Spleen (tissue), 11 donors: ENCODE results near the gene RBBP6. TPM values are rescaled to one million over a fixed set of nuclear protein-coding genes. Genes with fewer than 3 reads are reported as not detected.
A peak's percentile ranks its signal among the peaks of the same experiment; 100 is the strongest.

Source experiments
- DNase-seq: peaks from one replicate; pipeline ENCODE4 v3.0.0-alpha.2; 2020
- H3K27ac ChIP-seq, 8 donors: fragments of 200-600 bp; sonication (generic) in 7 of 8; 1 replicate in 4 of 8; 2 replicates in 4 of 8; pipeline versions ENCODE4 v1.5.0 to v1.8.0; 2016 to 2021; ENCODE audit warnings: inconsistent platforms in 4 of 8, mild to moderate bottlenecking in 4 of 8, moderate library complexity in 1 of 8
- H3K27me3 ChIP-seq, 7 donors: fragments of 200-600 bp; sonication (generic) in 6 of 7; replicated peaks in 1 of 7; 1 replicate in 4 of 7; 2 replicates in 3 of 7; pipeline versions ENCODE4 v1.5.0 to v1.8.0; 2016 to 2021; ENCODE audit warnings: inconsistent platforms in 3 of 7, mild to moderate bottlenecking in 1 of 7
- H3K36me3 ChIP-seq, 6 donors: fragments of 200-600 bp; sonication (generic) in 5 of 6; 1 replicate in 4 of 6; 2 replicates in 2 of 6; pipeline versions ENCODE4 v1.5.0 to v1.8.0; 2016 to 2021; ENCODE audit warnings: inconsistent platforms in 2 of 6
- H3K4me1 ChIP-seq, 6 donors: fragments of 200-600 bp; sonication (generic) in 5 of 6; 1 replicate in 3 of 6; 2 replicates in 3 of 6; pipeline versions ENCODE4 v1.5.0 to v1.8.0; 2016 to 2021; ENCODE audit warnings: inconsistent platforms in 3 of 6
- H3K4me3 ChIP-seq, 8 donors: fragments of 200-600 bp; sonication (generic) in 7 of 8; 1 replicate in 4 of 8; 2 replicates in 4 of 8; pipeline versions ENCODE4 v1.5.0 to v1.8.0; 2016 to 2021; ENCODE audit warnings: inconsistent platforms in 4 of 8, mild to moderate bottlenecking in 4 of 8, moderate library complexity in 2 of 8
- H3K9me3 ChIP-seq, 8 donors: fragments of 200-600 bp; sonication (generic) in 7 of 8; 1 replicate in 4 of 8; 2 replicates in 4 of 8; pipeline versions ENCODE4 v1.5.0 to v1.8.0; 2016 to 2021; ENCODE audit warnings: inconsistent platforms in 4 of 8
- CTCF ChIP-seq, 11 experiments: fragments of 200-600 bp in 7 of 11; fragments of 450-650 bp in 4 of 11; sonication (generic) in 4 of 11; IDR thresholded peaks in 8 of 11; conservative IDR thresholded peaks in 3 of 11; 1 replicate in 7 of 11; 2 replicates in 4 of 11; pipeline versions ENCODE4 v1.4.0 to v1.8.0; 2016 to 2021; ENCODE audit warnings: antibody characterized with exemption in 11 of 11, inconsistent platforms in 4 of 11, mild to moderate bottlenecking in 1 of 11
- POLR2A ChIP-seq, 3 donors: fragments of 450-650 bp; IDR thresholded peaks; one replicate each; pipeline ENCODE4 v1.5.1; 2017; ENCODE audit warnings: antibody characterized with exemption in 3 of 3, mild to moderate bottlenecking in 1 of 3
- POLR2AphosphoS5 ChIP-seq, 3 donors: sonication (generic); formaldehyde crosslinking; IDR thresholded peaks; one replicate each; pipeline ENCODE4 v1.5.1; 2017; ENCODE audit warnings: antibody characterized with exemption in 3 of 3
- WGBS, 5 donors: extraction: QIAGEN DNeasy Blood & Tissue Kit in 3 of 5; methylation state at CpG; one replicate each; pipeline versions ENCODE4 v1.1.5 to v1.1.7; 2013 to 2018; 5-methylcytosine and 5-hydroxymethylcytosine counted together
- intact Hi-C: fragments of 100-400 bp; cut with DNase I; formaldehyde crosslinking; loops from one replicate; pipeline ENCODE4 v1.15.0; 2023; ENCODE audit warnings: low total_unique reads
- polyA plus RNA-seq, 3 donors: library from polyadenylated mRNA; stranded (reverse); fragments of 200-250 nt; gene quantifications; one replicate each; pipeline ENCODE4 v1.2.1, GENCODE V29; 2013
- total RNA-seq, 7 donors: library from RNA; depleted of rRNA in 3 of 7; stranded (reverse); fragments of >200 nt in 3 of 7; fragmentation: NEBNext Ultra II Directional in 4 of 7; extraction: Animal tissue kit (Norgen Biotek cat#: 25700) in 4 of 7; gene quantifications; one replicate each; pipeline versions ENCODE4 v1.1.0 to v1.2.1, GENCODE V29; 2016 to 2021
- donor health status: healthy with polysubstance abuse.
- donor health status: DM: no; HTN: no; CAD: no; lungs with moderate emphysema.
- donor health status: DM: no; HTN: no; CAD: no.
- donor health status: Bipolar disorder and iron deficiency.
- donor health status: healthy.
- donor health status: DM: no; HTN: no; CAD: no.
- donor health status: DM: yes; HTN: yes; CAD: no.

RBBP6 gene
- total and polyA plus RNA-seq, 10 donors = 34.3 to 83.9 (median 66.4) TPM

DNA sequence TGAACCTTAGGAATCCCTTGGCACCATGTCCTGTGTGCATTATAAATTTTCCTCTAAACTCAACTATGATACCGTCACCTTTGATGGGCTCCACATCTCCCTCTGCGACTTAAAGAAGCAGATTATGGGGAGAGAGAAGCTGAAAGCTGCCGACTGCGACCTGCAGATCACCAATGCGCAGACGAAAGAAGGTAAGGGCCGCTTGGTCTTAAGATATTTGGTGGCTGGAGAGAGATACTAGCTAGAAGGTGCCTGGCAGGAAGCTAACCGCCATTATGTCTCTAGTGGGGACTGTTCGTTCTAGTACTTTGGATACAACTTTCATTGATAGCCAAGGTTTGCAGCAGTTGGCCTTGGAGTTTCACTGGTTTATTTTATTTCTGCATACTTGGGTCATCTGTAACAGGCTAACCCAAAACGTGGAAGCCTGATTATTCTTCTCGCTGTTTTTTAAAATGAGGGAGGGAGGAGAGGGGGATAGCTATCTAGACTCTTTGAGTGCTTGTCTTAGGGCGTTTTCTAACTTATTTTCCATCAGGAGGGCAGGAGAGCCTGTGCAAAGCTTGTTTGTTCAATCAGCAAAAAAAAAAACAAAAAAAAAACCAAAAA is 1.3 kb downstream of the RBBP6 start:
- TF ChIP-seq POLR2AphosphoS5 (IDR thresholded peaks at IDR 0.05) (no peak), CTCF (IDR thresholded peaks at IDR 0.05 in 8 of 11, conservative IDR thresholded peaks at IDR 0.05 in 3 of 11) (no peak)
- WGBS, 5 donors = 0 to 1% (median 1%) methylated on average over 12 of the region's 12 CpGs
- intact Hi-C loops = no loop called here
- peak overlapping the region; percentile 67 to 82 (median 76) for H3K4me3 ChIP-seq
- H3K9me3 ChIP-seq = no peaks in the 10 kb centered on the region
- DNase-seq = no peak
- no peaks in the 10 kb centered on the region for H3K27me3 ChIP-seq
- peak overlapping the region; percentile 93 to 100 (median 100) for H3K27ac ChIP-seq
- H3K36me3 ChIP-seq = peaks cover 0 to 11% (median 0%) of the 10 kb centered on the region in 6 donors
- H3K4me1 ChIP-seq = peaks cover 27 to 68% (median 56%) of the 10 kb centered on the region in 6 donors

DNA sequence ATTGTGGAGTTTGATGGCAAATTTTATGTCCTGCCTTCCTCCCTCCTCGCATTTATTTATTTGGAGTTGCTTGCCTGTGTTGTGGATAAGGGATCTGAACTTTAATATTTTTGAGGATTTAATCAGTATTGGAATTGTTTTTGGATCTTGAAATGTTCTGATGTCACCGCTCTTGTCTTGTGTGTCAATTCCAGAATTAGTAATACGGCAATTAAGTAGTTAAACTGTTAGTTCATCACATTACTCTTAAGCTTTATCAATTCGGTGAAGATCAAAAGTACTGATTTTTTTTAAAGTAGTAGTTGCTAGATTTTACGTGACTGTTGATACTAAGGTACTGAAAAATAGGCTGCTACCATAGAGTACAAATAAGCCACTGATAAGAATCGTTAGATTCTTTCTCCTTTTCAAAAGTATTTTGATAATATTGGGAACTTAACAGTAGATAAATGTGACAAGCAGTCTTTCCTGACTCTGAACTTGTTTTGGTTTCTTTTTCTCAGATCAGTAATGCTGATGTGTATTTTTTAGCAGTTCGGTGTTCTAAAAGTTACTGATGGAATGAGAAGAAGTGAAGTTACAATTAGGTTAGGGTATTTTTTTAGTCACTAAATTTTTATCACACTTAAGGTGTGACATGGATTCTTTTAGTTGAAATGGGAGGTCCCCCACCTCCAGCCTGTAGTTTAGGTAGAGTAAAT is 2.0 kb downstream of the RBBP6 start:
- intact Hi-C loops = no loop called here
- 2 to 5% (median 3%) methylated on average over 7 of the region's 7 CpGs for WGBS, 5 donors
- peaks cover 0 to 17% (median 4%) of the 10 kb centered on the region in 6 donors for H3K36me3 ChIP-seq

GRCh38 chr16:24543949-24544348 is 4.6 kb downstream of the RBBP6 start:
- TF ChIP-seq POLR2A (IDR thresholded peaks at IDR 0.05) (no peak), CTCF (IDR thresholded peaks at IDR 0.05 in 8 of 11, conservative IDR thresholded peaks at IDR 0.05 in 3 of 11) (no peak), POLR2AphosphoS5 (IDR thresholded peaks at IDR 0.05) (no peak)
- Histone ChIP-seq H3K4me3 (peak overlapping the region in 3 of 8 donors; percentile 18 to 82 (median 82)), H3K36me3 (peaks cover 0 to 43% (median 20%) of the 10 kb centered on the region in 6 donors), H3K27me3 (no peaks in the 10 kb centered on the region), H3K9me3 (no peaks in the 10 kb centered on the region), H3K27ac (peak overlapping the region in 3 of 8 donors; percentile 12 to 99 (median 26)), H3K4me1 (peaks cover 27 to 88% (median 61%) of the 10 kb centered on the region in 6 donors)
- DNase-seq = no peak
- intact Hi-C loops = no loop called here
- WGBS, 5 donors = 11 to 31% (median 18%) methylated on average over 2 of the region's 2 CpGs

More for the DNA sequence above, 2.0 kb downstream of the RBBP6 start:
- DNase-seq = no peak
- no peak for TF ChIP-seq POLR2AphosphoS5 (IDR thresholded peaks at IDR 0.05)
- no peak for TF ChIP-seq POLR2A (IDR thresholded peaks at IDR 0.05)
- TF ChIP-seq CTCF (IDR thresholded peaks at IDR 0.05 in 8 of 11, conservative IDR thresholded peaks at IDR 0.05 in 3 of 11) = no peak
- Histone ChIP-seq H3K4me3 (peak overlapping the region; percentile 67 to 82 (median 76)), H3K4me1 (peaks cover 27 to 75% (median 61%) of the 10 kb centered on the region in 6 donors), H3K27me3 (no peaks in the 10 kb centered on the region), H3K27ac (peak overlapping the region in 7 of 8 donors; percentile 99 to 100 (median 100)), H3K9me3 (no peaks in the 10 kb centered on the region)

- no peak for DNase-seq
- TF ChIP-seq POLR2AphosphoS5 (IDR thresholded peaks at IDR 0.05) = no peak
- no peak for TF ChIP-seq CTCF (IDR thresholded peaks at IDR 0.05 in 8 of 11, conservative IDR thresholded peaks at IDR 0.05 in 3 of 11)
- no peak for TF ChIP-seq POLR2A (IDR thresholded peaks at IDR 0.05)
- Histone ChIP-seq H3K27me3 (no peaks in the 10 kb centered on the region), H3K27ac (peak overlapping the region in 1 of 8 donors; percentile 99), H3K4me1 (peaks cover 27 to 93% (median 63%) of the 10 kb centered on the region in 6 donors), H3K9me3 (no peaks in the 10 kb centered on the region), H3K4me3 (peak overlapping the region in 2 of 8 donors; percentile 82), H3K36me3 (peaks cover 0 to 50% (median 25%) of the 10 kb centered on the region in 6 donors)
- 53 to 80% (median 72%) methylated on average over 3 of the region's 3 CpGs for WGBS, 5 donors
- intact Hi-C loops = no loop called here
Measured at GRCh38 chr16:24544640-24545039, 5.3 kb downstream of the RBBP6 start.
